K562 (cell line): Measurements from ENCODE around the gene MACROD2. TPM values are rescaled to one million over a fixed set of nuclear protein-coding genes. Genes with fewer than 3 reads are reported as not detected.

Experiments used
- ARID2 ChIP-seq: fragments of 450-650 bp; IDR thresholded peaks from 2 replicates; pipeline ENCODE4 v1.6.1; 2017; ENCODE audit warnings: antibody characterized with exemption, mild to moderate bottlenecking
- CBFB ChIP-seq: sonication (generic); formaldehyde crosslinking; IDR thresholded peaks from 2 replicates; pipeline ENCODE4 v1.4.0; 2020; ENCODE audit warnings: mild to moderate bottlenecking, missing genetic modification reagents
- NBN ChIP-seq: fragments of 450-650 bp; IDR thresholded peaks from 2 replicates; pipeline ENCODE4 v1.6.1; 2016; ENCODE audit warnings: low read depth, mild to moderate bottlenecking
- PRMT5 ChIP-seq: sonication (generic); formaldehyde crosslinking; IDR thresholded peaks from 2 replicates; pipeline ENCODE4 v1.5.0; 2020; ENCODE audit warnings: missing genetic modification reagents
- PYGO2 ChIP-seq: fragments of 450-650 bp; IDR thresholded peaks from 2 replicates; pipeline ENCODE4 v1.6.1; 2016; ENCODE audit warnings: mild to moderate bottlenecking, missing genetic modification characterization, moderate library complexity, missing compliant biosample characterization
- RCOR1 ChIP-seq, 2 experiments: IDR thresholded peaks; 2 replicates each; pipeline ENCODE4 v1.6.1; 2012; ENCODE audit warnings: low read depth in 2 of 2, low read length in 2 of 2, borderline replicate concordance in 1 of 2, improper control_type of control experiment in 1 of 2
- TCF3 ChIP-seq: sonication (generic); formaldehyde crosslinking; IDR thresholded peaks from 2 replicates; pipeline ENCODE4 v1.4.0; 2020; ENCODE audit warnings: mild to moderate bottlenecking, missing genetic modification reagents
- polyA plus RNA-seq, 8 experiments: library from polyadenylated mRNA; depleted of rRNA in 4 of 8; stranded (reverse) in 5 of 8; unstranded in 3 of 8; fragments of >200 nt; fragmentation: Nextera tagmentation in 2 of 8; fragmentation: Illumina TruSeq in 1 of 8; extraction: Ambion mirVana in 2 of 8; extraction: Trizol in 1 of 8; gene quantifications; 2 replicates each; pipeline versions ENCODE4 v1.2.1 to v1.2.3, GENCODE V29; 2011 to 2014; ENCODE audit warnings: inconsistent platforms in 1 of 8, missing spikeins in 1 of 8
- total RNA-seq, 7 experiments: library from RNA; depleted of rRNA in 6 of 7; stranded (reverse); fragments of >200 nt in 6 of 7; fragmentation: Illumina TruSeq in 2 of 7; extraction: Trizol in 2 of 7; gene quantifications; 2 replicates each; pipeline versions ENCODE4 v1.2.1 to v1.2.3, GENCODE V29; 2011 to 2021; ENCODE audit warnings: low replicate concordance in 1 of 7
- TF ChIP-seq, protein P1 (sequence below): fragments of 450-650 bp; IDR thresholded peaks from 2 replicates; pipeline ENCODE4 v1.6.1; 2017; ENCODE audit warnings: antibody characterized with exemption, mild to moderate bottlenecking
- TF ChIP-seq, protein P2 (sequence below): sonication (generic); formaldehyde crosslinking; IDR thresholded peaks from 2 replicates; pipeline ENCODE4 v1.8.0; 2022; ENCODE audit warnings: mild to moderate bottlenecking, low read depth, missing genetic modification reagents
- TF ChIP-seq, protein P3 (sequence below): fragments of 450-650 bp; IDR thresholded peaks from 2 replicates; pipeline ENCODE4 v1.6.1; 2016; ENCODE audit warnings: low read depth, mild to moderate bottlenecking, moderate library complexity
- TF ChIP-seq, protein P4 (sequence below): fragments of 200-800 bp; sonication (Bioruptor generic); IDR thresholded peaks from 2 replicates; pipeline ENCODE4 v1.6.1; 2016; ENCODE audit warnings: missing genetic modification characterization, missing compliant biosample characterization

The MACROD2 gene
- total and polyA plus RNA-seq, 9 of the 15 experiments (the other 6 are each of a cell fraction or from before 2014, with no cell fraction given) = not detected

DNA sequence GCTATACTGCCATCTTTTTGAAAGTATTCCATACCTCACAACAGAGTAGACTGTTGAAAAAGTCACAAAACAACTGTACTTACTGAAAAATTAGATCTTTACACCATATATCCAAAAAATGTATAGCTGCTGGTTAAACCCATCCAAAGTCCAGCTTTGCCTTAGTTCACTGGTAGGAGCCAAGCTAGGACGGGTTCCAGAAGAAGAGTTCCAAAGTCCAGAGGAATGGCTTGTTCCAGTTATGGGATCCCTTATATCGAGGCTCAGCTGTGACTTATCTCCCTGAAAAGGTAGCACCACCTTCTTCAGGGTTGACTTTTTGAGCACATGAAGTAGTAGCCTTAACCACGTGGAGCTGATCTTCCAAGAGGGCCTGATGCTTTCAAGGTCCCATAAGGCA is 578.4 kb downstream of the MACROD2 start (continued):
- TF ChIP-seq, protein P1, sequence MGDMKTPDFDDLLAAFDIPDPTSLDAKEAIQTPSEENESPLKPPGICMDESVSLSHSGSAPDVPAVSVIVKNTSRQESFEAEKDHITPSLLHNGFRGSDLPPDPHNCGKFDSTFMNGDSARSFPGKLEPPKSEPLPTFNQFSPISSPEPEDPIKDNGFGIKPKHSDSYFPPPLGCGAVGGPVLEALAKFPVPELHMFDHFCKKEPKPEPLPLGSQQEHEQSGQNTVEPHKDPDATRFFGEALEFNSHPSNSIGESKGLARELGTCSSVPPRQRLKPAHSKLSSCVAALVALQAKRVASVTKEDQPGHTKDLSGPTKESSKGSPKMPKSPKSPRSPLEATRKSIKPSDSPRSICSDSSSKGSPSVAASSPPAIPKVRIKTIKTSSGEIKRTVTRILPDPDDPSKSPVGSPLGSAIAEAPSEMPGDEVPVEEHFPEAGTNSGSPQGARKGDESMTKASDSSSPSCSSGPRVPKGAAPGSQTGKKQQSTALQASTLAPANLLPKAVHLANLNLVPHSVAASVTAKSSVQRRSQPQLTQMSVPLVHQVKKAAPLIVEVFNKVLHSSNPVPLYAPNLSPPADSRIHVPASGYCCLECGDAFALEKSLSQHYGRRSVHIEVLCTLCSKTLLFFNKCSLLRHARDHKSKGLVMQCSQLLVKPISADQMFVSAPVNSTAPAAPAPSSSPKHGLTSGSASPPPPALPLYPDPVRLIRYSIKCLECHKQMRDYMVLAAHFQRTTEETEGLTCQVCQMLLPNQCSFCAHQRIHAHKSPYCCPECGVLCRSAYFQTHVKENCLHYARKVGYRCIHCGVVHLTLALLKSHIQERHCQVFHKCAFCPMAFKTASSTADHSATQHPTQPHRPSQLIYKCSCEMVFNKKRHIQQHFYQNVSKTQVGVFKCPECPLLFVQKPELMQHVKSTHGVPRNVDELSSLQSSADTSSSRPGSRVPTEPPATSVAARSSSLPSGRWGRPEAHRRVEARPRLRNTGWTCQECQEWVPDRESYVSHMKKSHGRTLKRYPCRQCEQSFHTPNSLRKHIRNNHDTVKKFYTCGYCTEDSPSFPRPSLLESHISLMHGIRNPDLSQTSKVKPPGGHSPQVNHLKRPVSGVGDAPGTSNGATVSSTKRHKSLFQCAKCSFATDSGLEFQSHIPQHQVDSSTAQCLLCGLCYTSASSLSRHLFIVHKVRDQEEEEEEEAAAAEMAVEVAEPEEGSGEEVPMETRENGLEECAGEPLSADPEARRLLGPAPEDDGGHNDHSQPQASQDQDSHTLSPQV = no peak
- TF ChIP-seq RCOR1 (IDR thresholded peaks at IDR 0.05; ENCODE audit: borderline replicate concordance in 1 of 2, low read depth in 2 of 2, low read length in 2 of 2) (no peak), PRMT5 (CRISPR knock-in tag) (no peak), CBFB (CRISPR knock-in tag) (no peak), NBN (no peak), ARID2 (no peak), TCF3 (CRISPR knock-in tag) (no peak), PYGO2 (no peak)
- TF ChIP-seq, protein P2, sequence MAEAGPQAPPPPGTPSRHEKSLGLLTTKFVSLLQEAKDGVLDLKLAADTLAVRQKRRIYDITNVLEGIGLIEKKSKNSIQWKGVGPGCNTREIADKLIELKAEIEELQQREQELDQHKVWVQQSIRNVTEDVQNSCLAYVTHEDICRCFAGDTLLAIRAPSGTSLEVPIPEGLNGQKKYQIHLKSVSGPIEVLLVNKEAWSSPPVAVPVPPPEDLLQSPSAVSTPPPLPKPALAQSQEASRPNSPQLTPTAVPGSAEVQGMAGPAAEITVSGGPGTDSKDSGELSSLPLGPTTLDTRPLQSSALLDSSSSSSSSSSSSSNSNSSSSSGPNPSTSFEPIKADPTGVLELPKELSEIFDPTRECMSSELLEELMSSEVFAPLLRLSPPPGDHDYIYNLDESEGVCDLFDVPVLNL (CRISPR knock-in tag) = no peak
- TF ChIP-seq, protein P3, sequence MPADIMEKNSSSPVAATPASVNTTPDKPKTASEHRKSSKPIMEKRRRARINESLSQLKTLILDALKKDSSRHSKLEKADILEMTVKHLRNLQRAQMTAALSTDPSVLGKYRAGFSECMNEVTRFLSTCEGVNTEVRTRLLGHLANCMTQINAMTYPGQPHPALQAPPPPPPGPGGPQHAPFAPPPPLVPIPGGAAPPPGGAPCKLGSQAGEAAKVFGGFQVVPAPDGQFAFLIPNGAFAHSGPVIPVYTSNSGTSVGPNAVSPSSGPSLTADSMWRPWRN = no peak
- TF ChIP-seq, protein P4, sequence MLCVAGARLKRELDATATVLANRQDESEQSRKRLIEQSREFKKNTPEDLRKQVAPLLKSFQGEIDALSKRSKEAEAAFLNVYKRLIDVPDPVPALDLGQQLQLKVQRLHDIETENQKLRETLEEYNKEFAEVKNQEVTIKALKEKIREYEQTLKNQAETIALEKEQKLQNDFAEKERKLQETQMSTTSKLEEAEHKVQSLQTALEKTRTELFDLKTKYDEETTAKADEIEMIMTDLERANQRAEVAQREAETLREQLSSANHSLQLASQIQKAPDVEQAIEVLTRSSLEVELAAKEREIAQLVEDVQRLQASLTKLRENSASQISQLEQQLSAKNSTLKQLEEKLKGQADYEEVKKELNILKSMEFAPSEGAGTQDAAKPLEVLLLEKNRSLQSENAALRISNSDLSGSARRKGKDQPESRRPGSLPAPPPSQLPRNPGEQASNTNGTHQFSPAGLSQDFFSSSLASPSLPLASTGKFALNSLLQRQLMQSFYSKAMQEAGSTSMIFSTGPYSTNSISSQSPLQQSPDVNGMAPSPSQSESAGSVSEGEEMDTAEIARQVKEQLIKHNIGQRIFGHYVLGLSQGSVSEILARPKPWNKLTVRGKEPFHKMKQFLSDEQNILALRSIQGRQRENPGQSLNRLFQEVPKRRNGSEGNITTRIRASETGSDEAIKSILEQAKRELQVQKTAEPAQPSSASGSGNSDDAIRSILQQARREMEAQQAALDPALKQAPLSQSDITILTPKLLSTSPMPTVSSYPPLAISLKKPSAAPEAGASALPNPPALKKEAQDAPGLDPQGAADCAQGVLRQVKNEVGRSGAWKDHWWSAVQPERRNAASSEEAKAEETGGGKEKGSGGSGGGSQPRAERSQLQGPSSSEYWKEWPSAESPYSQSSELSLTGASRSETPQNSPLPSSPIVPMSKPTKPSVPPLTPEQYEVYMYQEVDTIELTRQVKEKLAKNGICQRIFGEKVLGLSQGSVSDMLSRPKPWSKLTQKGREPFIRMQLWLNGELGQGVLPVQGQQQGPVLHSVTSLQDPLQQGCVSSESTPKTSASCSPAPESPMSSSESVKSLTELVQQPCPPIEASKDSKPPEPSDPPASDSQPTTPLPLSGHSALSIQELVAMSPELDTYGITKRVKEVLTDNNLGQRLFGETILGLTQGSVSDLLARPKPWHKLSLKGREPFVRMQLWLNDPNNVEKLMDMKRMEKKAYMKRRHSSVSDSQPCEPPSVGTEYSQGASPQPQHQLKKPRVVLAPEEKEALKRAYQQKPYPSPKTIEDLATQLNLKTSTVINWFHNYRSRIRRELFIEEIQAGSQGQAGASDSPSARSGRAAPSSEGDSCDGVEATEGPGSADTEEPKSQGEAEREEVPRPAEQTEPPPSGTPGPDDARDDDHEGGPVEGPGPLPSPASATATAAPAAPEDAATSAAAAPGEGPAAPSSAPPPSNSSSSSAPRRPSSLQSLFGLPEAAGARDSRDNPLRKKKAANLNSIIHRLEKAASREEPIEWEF = no peak
